Measurements from ENCODE around the gene BMP5. TPM values are rescaled to one million over a fixed set of nuclear protein-coding genes. Genes with fewer than 3 reads are reported as not detected.
A peak's percentile ranks its signal among the peaks of the same experiment; 100 is the strongest.

BMP5 gene
- total RNA-seq, 2 donors from 2014 or later = 0.80 to 2.1 TPM

- intact Hi-C loops (cut with DNase I) = no loop called here
- DNase-seq (ENCODE audit: low spot score) = no peak
- H3K4me3 ChIP-seq = no peak overlapping the region
- H3K36me3 ChIP-seq = no peaks in the 10 kb centered on the region
- H3K9me3 ChIP-seq = no peaks in the 10 kb centered on the region
- TF ChIP-seq CTCF (IDR thresholded peaks at IDR 0.05) (no peak), POLR2AphosphoS5 (IDR thresholded peaks at IDR 0.05) (no peak), POLR2A (IDR thresholded peaks at IDR 0.05) (no peak)
- no peaks in the 10 kb centered on the region for H3K4me1 ChIP-seq (replicated peaks)
- no peaks in the 10 kb centered on the region for H3K27me3 ChIP-seq (replicated peaks; ENCODE audit: insufficient read depth)
- no peak overlapping the region for H3K27ac ChIP-seq
Measured at GRCh38 chr6:55734256-55734655, 141.1 kb downstream of the BMP5 start.

- no peaks in the 10 kb centered on the region for H3K4me1 ChIP-seq (replicated peaks)
- no peaks in the 10 kb centered on the region for H3K27me3 ChIP-seq (replicated peaks; ENCODE audit: insufficient read depth)
- DNase-seq (ENCODE audit: low spot score) = no peak
- H3K4me3 ChIP-seq = no peak overlapping the region
- no peak for TF ChIP-seq POLR2A (IDR thresholded peaks at IDR 0.05)
- no peak for TF ChIP-seq POLR2AphosphoS5 (IDR thresholded peaks at IDR 0.05)
- TF ChIP-seq CTCF (IDR thresholded peaks at IDR 0.05) = no peak
- H3K9me3 ChIP-seq = no peaks in the 10 kb centered on the region
- intact Hi-C loops (cut with DNase I) = no loop called here
- H3K27ac ChIP-seq = no peak overlapping the region
- H3K36me3 ChIP-seq = no peaks in the 10 kb centered on the region
Measured at GRCh38 chr6:55729665-55730064, 145.7 kb downstream of the BMP5 start.

- peak; percentile 56 for DNase-seq (ENCODE audit: low spot score)
- 6% methylated on average over 1 of the region's 1 CpG for WGBS
- intact Hi-C loops (cut with DNase I) = no loop called here
- Histone ChIP-seq H3K36me3 (no peaks in the 10 kb centered on the region), H3K27ac (no peak overlapping the region), H3K9me3 (no peaks in the 10 kb centered on the region), H3K4me1 (replicated peaks) (no peaks in the 10 kb centered on the region), H3K27me3 (replicated peaks; ENCODE audit: insufficient read depth) (no peaks in the 10 kb centered on the region), H3K4me3 (no peak overlapping the region)
- TF ChIP-seq CTCF (IDR thresholded peaks at IDR 0.05) (no peak), POLR2AphosphoS5 (IDR thresholded peaks at IDR 0.05) (peak; percentile 58)
Measured at GRCh38 chr6:55726144-55726543, 149.2 kb downstream of the BMP5 start.

- H3K36me3 ChIP-seq = no peaks in the 10 kb centered on the region
- TF ChIP-seq POLR2AphosphoS5 (IDR thresholded peaks at IDR 0.05) (no peak), CTCF (IDR thresholded peaks at IDR 0.05) (no peak), POLR2A (IDR thresholded peaks at IDR 0.05) (no peak)
- H3K9me3 ChIP-seq = no peaks in the 10 kb centered on the region
- no peak for DNase-seq (ENCODE audit: low spot score)
- H3K4me1 ChIP-seq (replicated peaks) = no peaks in the 10 kb centered on the region
- intact Hi-C loops (cut with DNase I) = no loop called here
- no peaks in the 10 kb centered on the region for H3K27me3 ChIP-seq (replicated peaks; ENCODE audit: insufficient read depth)
- no peak overlapping the region for H3K27ac ChIP-seq
- H3K4me3 ChIP-seq = no peak overlapping the region
- WGBS = 51% methylated on average over 4 of the region's 4 CpGs
Measured at GRCh38 chr6:55714831-55715230, 160.6 kb downstream of the BMP5 start.

DNA sequence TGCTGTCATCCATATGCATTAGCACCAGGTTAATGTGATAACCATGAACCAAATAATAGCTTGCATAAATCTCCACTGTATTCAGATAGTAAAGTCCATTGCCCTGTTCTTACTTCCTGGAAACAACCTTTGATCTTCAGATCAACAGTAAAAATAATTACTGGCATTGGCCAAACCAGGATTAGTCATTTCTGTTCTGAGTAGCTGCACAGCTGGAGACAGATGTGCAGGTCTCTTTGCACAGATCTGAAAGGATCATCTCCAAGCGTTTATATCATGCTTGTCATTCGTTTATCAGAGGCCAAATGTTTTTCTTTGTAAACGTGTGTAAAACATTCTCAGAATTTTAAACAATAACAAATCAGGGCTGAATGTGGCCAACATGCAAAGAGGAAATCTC lies 162.0 kb downstream of the BMP5 start:
- Histone ChIP-seq H3K4me3 (no peak overlapping the region), H3K27ac (no peak overlapping the region), H3K27me3 (replicated peaks; ENCODE audit: insufficient read depth) (no peaks in the 10 kb centered on the region), H3K9me3 (no peaks in the 10 kb centered on the region), H3K36me3 (no peaks in the 10 kb centered on the region), H3K4me1 (replicated peaks) (no peaks in the 10 kb centered on the region)
- WGBS = 14% methylated on average over 3 of the region's 3 CpGs
- DNase-seq (ENCODE audit: low spot score) = no peak
- TF ChIP-seq CTCF (IDR thresholded peaks at IDR 0.05) (no peak), POLR2A (IDR thresholded peaks at IDR 0.05) (no peak), POLR2AphosphoS5 (IDR thresholded peaks at IDR 0.05) (no peak)
- intact Hi-C loops (cut with DNase I) = no loop called here
